Thyroid gland (tissue), 4 donors: ENCODE results near the gene BTBD16.

Experiments used
- POLR2A ChIP-seq, 2 donors: fragments of 450-650 bp; IDR thresholded peaks; one replicate each; pipeline ENCODE4 v1.6.1; 2017; ENCODE audit warnings: antibody characterized with exemption in 2 of 2, mild to moderate bottlenecking in 2 of 2, moderate library complexity in 1 of 2
- TF ChIP-seq, protein P1 (sequence below), 6 experiments: fragments of 200-600 bp in 3 of 6; fragments of 450-650 bp in 3 of 6; sonication (generic) in 3 of 6; IDR thresholded peaks; one replicate each; pipeline ENCODE4 v1.5.1; 2016 to 2019; ENCODE audit warnings: antibody characterized with exemption in 6 of 6, mild to moderate bottlenecking in 2 of 6, inconsistent platforms in 1 of 6, moderate library complexity in 1 of 6

DNA sequence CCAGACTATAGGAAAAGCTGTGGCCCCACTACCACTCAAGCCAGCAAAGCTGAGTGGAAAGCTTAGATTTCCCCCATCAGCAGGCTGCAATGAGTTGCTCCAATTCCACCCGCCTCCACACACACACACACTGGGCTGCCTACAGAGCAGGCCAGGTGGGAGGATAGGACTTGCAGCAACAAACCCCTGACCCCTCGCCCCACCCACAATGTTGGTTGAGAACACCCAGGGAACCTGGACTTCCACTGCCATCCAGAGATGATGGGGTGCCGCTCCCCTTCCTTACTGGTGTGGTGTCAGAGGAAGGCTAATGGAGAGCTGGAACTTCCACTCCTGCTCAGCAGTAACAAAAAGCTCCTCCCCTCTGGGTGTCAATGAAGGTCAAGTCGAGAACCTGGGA lies 86.6 kb downstream of the BTBD16 start:
- TF ChIP-seq, protein P1, sequence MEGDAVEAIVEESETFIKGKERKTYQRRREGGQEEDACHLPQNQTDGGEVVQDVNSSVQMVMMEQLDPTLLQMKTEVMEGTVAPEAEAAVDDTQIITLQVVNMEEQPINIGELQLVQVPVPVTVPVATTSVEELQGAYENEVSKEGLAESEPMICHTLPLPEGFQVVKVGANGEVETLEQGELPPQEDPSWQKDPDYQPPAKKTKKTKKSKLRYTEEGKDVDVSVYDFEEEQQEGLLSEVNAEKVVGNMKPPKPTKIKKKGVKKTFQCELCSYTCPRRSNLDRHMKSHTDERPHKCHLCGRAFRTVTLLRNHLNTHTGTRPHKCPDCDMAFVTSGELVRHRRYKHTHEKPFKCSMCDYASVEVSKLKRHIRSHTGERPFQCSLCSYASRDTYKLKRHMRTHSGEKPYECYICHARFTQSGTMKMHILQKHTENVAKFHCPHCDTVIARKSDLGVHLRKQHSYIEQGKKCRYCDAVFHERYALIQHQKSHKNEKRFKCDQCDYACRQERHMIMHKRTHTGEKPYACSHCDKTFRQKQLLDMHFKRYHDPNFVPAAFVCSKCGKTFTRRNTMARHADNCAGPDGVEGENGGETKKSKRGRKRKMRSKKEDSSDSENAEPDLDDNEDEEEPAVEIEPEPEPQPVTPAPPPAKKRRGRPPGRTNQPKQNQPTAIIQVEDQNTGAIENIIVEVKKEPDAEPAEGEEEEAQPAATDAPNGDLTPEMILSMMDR (IDR thresholded peaks at IDR 0.05) = no peak
- TF ChIP-seq POLR2A (IDR thresholded peaks at IDR 0.05) = no peak
